GM12878 (cell line): ENCODE results near the gene ULK1. TPM values are rescaled to one million over a fixed set of nuclear protein-coding genes. Genes with fewer than 3 reads are reported as not detected.
A peak's percentile ranks its signal among the peaks of the same experiment; 100 is the strongest.

Source experiments
- ATAC-seq: fragments of 200-7000 bp; cut with Tn5 transposase; 3 replicates; pipeline ENCODE4 v1.9.1; 2020; ENCODE audit warnings: mild to moderate bottlenecking, moderate library complexity
- BruUV-seq: library from RNA; stranded (reverse); fragments of 400-500 nt; replicated peaks from 2 replicates; lab custom pipeline; 2021; lab: Mats Ljungman, UMichigan
- CTCF ChIA-PET: fragments of 300-600 bp; sonication (Branson Sonifier 250); formaldehyde crosslinking; extraction: SDS; loops from one replicate; lab custom pipeline; 2021; ENCODE audit warnings: inconsistent platforms; lab: Yijun Ruan, JAX
- POLR2A ChIA-PET: fragments of 350-600 bp; formaldehyde crosslinking; extraction: SDS; loops from one replicate; lab custom pipeline; 2021; ENCODE audit warnings: inconsistent platforms; lab: Charles Lee
- RAD21 ChIA-PET: fragments of 300-600 bp; sonication (Branson Sonifier 250); formaldehyde crosslinking; loops from one replicate; lab custom pipeline; 2023; ENCODE audit warnings: antibody characterized with exemption; ENCODE audit not compliant: unreplicated experiment; lab: Charles Lee
- SMC1A ChIA-PET: fragments of 300-600 bp; sonication (Branson Sonifier 250); formaldehyde crosslinking; loops from one replicate; lab custom pipeline; 2023; ENCODE audit not compliant: unreplicated experiment, uncharacterized antibody; lab: Charles Lee
- DNase-seq: peaks from one replicate; pipeline ENCODE4 v3.0.0-alpha.2; 2011; ENCODE audit warnings: low read depth, low spot score
- FAIRE-seq: peaks from 3 replicates; lab custom pipeline; 2011; peaks lifted over from hg19 to GRCh38; lab: Jason Lieb, UNC
- H2AFZ ChIP-seq: 2 replicates; pipeline ENCODE4 v1.6.0; 2011; ENCODE audit warnings: low read depth, low read length, control low read depth; ENCODE audit not compliant: control insufficient read depth
- H3K27ac ChIP-seq: 2 replicates; pipeline ENCODE4 v1.5.1; 2011; ENCODE audit warnings: control low read depth; ENCODE audit not compliant: control insufficient read depth, insufficient read depth
- H3K27me3 ChIP-seq, 2 experiments: replicated peaks in 1 of 2; 2 replicates each; pipeline versions ENCODE4 v1.6.0 to v1.6.1; 2011; ENCODE audit warnings: low read length in 1 of 2; ENCODE audit not compliant: control insufficient read depth in 2 of 2, insufficient read depth in 2 of 2
- H3K36me3 ChIP-seq, 2 experiments: 2 replicates each; pipeline ENCODE4 v1.5.1; 2011; ENCODE audit warnings: low read length in 1 of 2; ENCODE audit not compliant: control insufficient read depth in 2 of 2, insufficient read depth in 2 of 2
- H3K4me1 ChIP-seq: 2 replicates; pipeline ENCODE4 v1.6.1; 2011; ENCODE audit warnings: mild to moderate bottlenecking, low read length, moderate library complexity, mixed read lengths; ENCODE audit not compliant: control insufficient read depth, insufficient read depth
- H3K4me2 ChIP-seq: 2 replicates; pipeline ENCODE4 v1.6.0; 2011; ENCODE audit warnings: control low read depth; ENCODE audit not compliant: control insufficient read depth, insufficient read depth
- H3K4me3 ChIP-seq: fragments of 200-600 bp; sonication (generic); 2 replicates; pipeline ENCODE4 v1.5.1; 2016
- H3K79me2 ChIP-seq: 2 replicates; pipeline ENCODE4 v1.6.0; 2011; ENCODE audit warnings: low read length; ENCODE audit not compliant: control insufficient read depth, insufficient read depth
- H3K9ac ChIP-seq: 2 replicates; pipeline ENCODE4 v1.8.0; 2011; ENCODE audit warnings: low read length, control low read depth, mixed read lengths; ENCODE audit not compliant: control insufficient read depth, insufficient read depth
- H3K9me3 ChIP-seq: replicated peaks from 3 replicates; pipeline ENCODE4 v1.5.1; 2011; ENCODE audit warnings: mild to moderate bottlenecking, low read length; ENCODE audit not compliant: control insufficient read depth, insufficient read depth
- H4K20me1 ChIP-seq: 2 replicates; pipeline ENCODE4 v1.6.0; 2011; ENCODE audit not compliant: control insufficient read depth, insufficient read depth
- BHLHE40 ChIP-seq, 2 experiments: fragments of 450-650 bp in 1 of 2; IDR thresholded peaks; 2 replicates each; pipeline ENCODE4 v1.6.1; 2011 to 2017; ENCODE audit warnings: low read depth in 2 of 2, borderline replicate concordance in 1 of 2, improper control_type of control experiment in 1 of 2, low read length in 1 of 2, mild to moderate bottlenecking in 1 of 2
- CEBPB ChIP-seq, 2 experiments: fragments of 150-350 bp in 1 of 2; IDR thresholded peaks; 2 replicates each; pipeline ENCODE4 v1.6.1; 2012 to 2014; ENCODE audit warnings: low read depth in 2 of 2, low read length in 2 of 2, borderline replicate concordance in 1 of 2, inconsistent platforms in 1 of 2
- EGR1 ChIP-seq, 2 experiments: IDR thresholded peaks; 1 replicate in 1 of 2; 2 replicates in 1 of 2; pipeline ENCODE4 v1.6.1; 2011 to 2012; ENCODE audit warnings: low read depth in 2 of 2, low read length in 2 of 2, borderline replicate concordance in 1 of 2, mild to moderate bottlenecking in 1 of 2, moderate library complexity in 1 of 2
- FOXM1 ChIP-seq: IDR thresholded peaks from 2 replicates; pipeline ENCODE4 v1.6.1; 2012; ENCODE audit warnings: low read depth, mild to moderate bottlenecking, inconsistent platforms, low read length, moderate library complexity
- MEF2B ChIP-seq: fragments of 450-650 bp; IDR thresholded peaks from 2 replicates; pipeline ENCODE4 v1.6.1; 2018; ENCODE audit warnings: mild to moderate bottlenecking, moderate library complexity; ENCODE audit not compliant: partially characterized antibody, poor library complexity, severe bottlenecking
- MYC ChIP-seq: IDR thresholded peaks from 2 replicates; pipeline ENCODE4 v1.6.1; 2011; ENCODE audit warnings: mild to moderate bottlenecking, low read length, moderate library complexity, inconsistent platforms; ENCODE audit not compliant: insufficient read depth, insufficient replicate concordance, insufficient read length, severe bottlenecking
- NRF1 ChIP-seq: conservative IDR thresholded peaks from 2 replicates; pipeline ENCODE4 v1.6.1; 2011; ENCODE audit warnings: mild to moderate bottlenecking, low read depth, low read length, improper control_type of control experiment
- TCF7 ChIP-seq: IDR thresholded peaks from 2 replicates; pipeline ENCODE4 v1.6.1; 2014; ENCODE audit warnings: antibody characterized with exemption, borderline replicate concordance
- YY1 ChIP-seq: IDR thresholded peaks from 2 replicates; pipeline ENCODE4 v1.6.1; 2011; ENCODE audit warnings: low read depth, mild to moderate bottlenecking, low read length
- ZNF24 ChIP-seq: fragments of 450-650 bp; IDR thresholded peaks from 2 replicates; pipeline ENCODE4 v1.6.1; 2017; ENCODE audit warnings: antibody characterized with exemption, mild to moderate bottlenecking
- WGBS: methylation state at CpG from one replicate; pipeline ENCODE4 v1.1.6; 2016; ENCODE audit warnings: low lambda C conversion rate; ENCODE audit not compliant: insufficient replicate concordance, insufficient coverage; ENCODE audit errors: missing lambda C conversion rate; 5-methylcytosine and 5-hydroxymethylcytosine counted together
- in situ Hi-C: fragments of 300-500 bp; cut with MboI; formaldehyde crosslinking; loops from 9 replicates; pipeline ENCODE4 v1.14.3; 2018; ENCODE audit warnings: mixed read lengths
- intact Hi-C: fragments of 100-400 bp; cut with micrococcal nuclease; formaldehyde crosslinking; loops from one replicate; pipeline ENCODE4 v1.14.2; 2022; ENCODE audit not compliant: unreplicated experiment
- polyA plus RNA-seq, 11 experiments: library from polyadenylated mRNA; depleted of rRNA in 4 of 11; unstranded in 6 of 11; stranded (reverse) in 5 of 11; fragments of >200 nt; fragmentation: Nextera tagmentation in 4 of 11; fragmentation: Illumina TruSeq in 1 of 11; extraction: Ambion mirVana in 4 of 11; extraction: Trizol in 1 of 11; gene quantifications; 1 replicate in 1 of 11; 2 replicates in 10 of 11; pipeline versions ENCODE4 v1.2.1 to v1.2.3, GENCODE V29; 2011 to 2016; ENCODE audit warnings: inconsistent platforms in 2 of 11, missing spikeins in 2 of 11, low read depth in 1 of 11
- total RNA-seq, 4 experiments: library from RNA; depleted of rRNA in 3 of 4; stranded (reverse); fragments of >200 nt in 3 of 4; fragmentation: Illumina TruSeq in 1 of 4; extraction: Trizol in 1 of 4; gene quantifications; 2 replicates each; pipeline versions ENCODE4 v1.2.1 to v1.2.3, GENCODE V29; 2013 to 2021
- TF ChIP-seq, protein P1 (sequence below): fragments of 450-650 bp; IDR thresholded peaks from 2 replicates; pipeline ENCODE4 v1.6.1; 2018; ENCODE audit warnings: borderline replicate concordance, mild to moderate bottlenecking; ENCODE audit not compliant: partially characterized antibody
- TF ChIP-seq, protein P2 (sequence below): IDR thresholded peaks from 2 replicates; pipeline ENCODE4 v1.6.1; 2011; ENCODE audit warnings: mild to moderate bottlenecking, low read depth, low read length, moderate library complexity; ENCODE audit not compliant: insufficient replicate concordance
- TF ChIP-seq, protein P3 (sequence below), 3 experiments: IDR thresholded peaks in 2 of 3; conservative IDR thresholded peaks in 1 of 3; 2 replicates each; pipeline ENCODE4 v1.5.1; 2011; ENCODE audit warnings: low read depth in 3 of 3, low read length in 3 of 3, mild to moderate bottlenecking in 3 of 3, control low read depth in 2 of 3, moderate library complexity in 2 of 3, inconsistent platforms in 1 of 3, mixed read lengths in 1 of 3; ENCODE audit not compliant: control insufficient read depth in 2 of 3, insufficient read depth in 1 of 3; ENCODE audit errors: extremely low read depth in 1 of 3

ULK1 gene
- total and polyA plus RNA-seq, 10 of the 15 experiments (the other 5 are each of a cell fraction or from before 2014, with no cell fraction given): 0.13 to 14.1 (median 1.5) TPM

DNA sequence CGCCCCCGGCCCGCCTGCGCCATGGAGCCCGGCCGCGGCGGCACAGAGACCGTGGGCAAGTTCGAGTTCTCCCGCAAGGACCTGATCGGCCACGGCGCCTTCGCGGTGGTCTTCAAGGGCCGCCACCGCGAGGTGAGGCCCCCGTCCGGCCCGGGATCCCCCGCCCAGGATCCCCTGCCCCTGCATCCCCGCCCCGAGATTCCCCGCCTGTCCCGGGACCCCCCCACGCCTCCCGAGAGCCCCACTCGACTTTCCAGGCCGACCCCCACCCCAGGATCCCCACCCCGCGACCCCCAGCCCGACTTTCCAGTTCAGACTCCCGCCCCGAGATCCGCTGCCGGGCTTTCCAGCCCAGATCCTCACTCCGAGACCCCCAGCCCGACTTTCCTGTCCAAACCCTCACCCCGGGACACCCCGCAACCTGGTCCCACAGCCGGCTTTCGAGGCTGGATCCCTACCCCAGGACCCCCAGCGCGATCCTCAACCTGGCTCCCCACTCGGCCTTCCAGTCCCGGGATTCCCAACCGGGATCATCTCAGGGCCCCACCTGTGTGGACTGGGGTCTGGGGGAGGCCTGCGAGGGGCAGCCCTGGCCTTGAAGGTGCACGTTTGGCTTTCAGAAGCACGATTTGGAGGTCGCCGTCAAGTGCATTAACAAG, 688 bp downstream of the ULK1 start (continued):
- TF ChIP-seq TCF7: no peak

DNA sequence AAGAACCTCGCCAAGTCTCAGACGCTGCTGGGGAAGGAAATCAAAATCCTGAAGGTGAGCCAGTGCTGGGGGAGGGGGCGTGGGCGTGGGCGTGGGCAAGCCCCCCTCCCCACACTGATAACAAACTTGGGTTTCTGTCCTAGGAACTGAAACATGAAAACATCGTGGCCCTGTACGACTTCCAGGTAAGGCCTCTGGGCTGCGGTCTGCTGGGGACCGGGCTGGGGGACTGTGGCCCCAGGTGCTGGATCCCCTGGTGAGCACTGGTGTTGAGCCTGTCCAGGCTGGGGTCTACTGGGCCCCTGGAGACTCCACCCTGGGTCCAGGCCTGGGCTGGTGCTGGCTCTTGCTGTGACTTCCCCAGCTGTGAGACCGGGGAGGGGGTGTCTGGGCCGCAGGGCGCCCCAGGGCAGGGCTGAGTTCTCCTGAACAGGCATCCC, 1.2 kb downstream of the ULK1 start:
- Histone ChIP-seq H3K36me3 (no peaks in the 10 kb centered on the region), H3K79me2 (no peaks in the 10 kb centered on the region), H3K9ac (peak overlapping the region; percentile 55; the same call in 1 of the 2 replicates), H2AFZ (peak overlapping the region; percentile 60), H3K4me1 (peaks cover 12% of the 10 kb centered on the region), H4K20me1 (no peaks in the 10 kb centered on the region), H3K27ac (no peak overlapping the region), H3K9me3 (no peaks in the 10 kb centered on the region), H3K4me2 (peak overlapping the region; percentile 82), H3K27me3 (no peaks in the 10 kb centered on the region), H3K4me3 (peak overlapping the region; percentile 73)
- FAIRE-seq (no peak), DNase-seq (no peak), ATAC-seq (no peak)
- BruUV-seq: TSS peak; percentile 74
- POLR2A ChIA-PET: no interaction called here
- CTCF ChIA-PET: no interaction called here
- RAD21 ChIA-PET: no interaction called here
- WGBS: 6% methylated on average over 12 of the region's 12 CpGs
- in situ Hi-C loops: no loop called here
- TF ChIP-seq CEBPB (IDR thresholded peaks at IDR 0.05; ENCODE audit: borderline replicate concordance in 1 of 2, low read depth in 2 of 2, low read length in 2 of 2): no peak
- TF ChIP-seq ZNF24: no peak
- TF ChIP-seq, protein P1, sequence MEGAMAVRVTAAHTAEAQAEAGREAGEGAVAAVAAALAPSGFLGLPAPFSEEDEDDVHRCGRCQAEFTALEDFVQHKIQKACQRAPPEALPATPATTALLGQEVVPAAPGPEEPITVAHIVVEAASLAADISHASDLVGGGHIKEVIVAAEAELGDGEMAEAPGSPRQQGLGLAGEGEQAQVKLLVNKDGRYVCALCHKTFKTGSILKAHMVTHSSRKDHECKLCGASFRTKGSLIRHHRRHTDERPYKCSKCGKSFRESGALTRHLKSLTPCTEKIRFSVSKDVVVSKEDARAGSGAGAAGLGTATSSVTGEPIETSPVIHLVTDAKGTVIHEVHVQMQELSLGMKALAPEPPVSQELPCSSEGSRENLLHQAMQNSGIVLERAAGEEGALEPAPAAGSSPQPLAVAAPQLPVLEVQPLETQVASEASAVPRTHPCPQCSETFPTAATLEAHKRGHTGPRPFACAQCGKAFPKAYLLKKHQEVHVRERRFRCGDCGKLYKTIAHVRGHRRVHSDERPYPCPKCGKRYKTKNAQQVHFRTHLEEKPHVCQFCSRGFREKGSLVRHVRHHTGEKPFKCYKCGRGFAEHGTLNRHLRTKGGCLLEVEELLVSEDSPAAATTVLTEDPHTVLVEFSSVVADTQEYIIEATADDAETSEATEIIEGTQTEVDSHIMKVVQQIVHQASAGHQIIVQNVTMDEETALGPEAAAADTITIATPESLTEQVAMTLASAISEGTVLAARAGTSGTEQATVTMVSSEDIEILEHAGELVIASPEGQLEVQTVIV: no peak
- peak in 1 of 2 experiments; percentile 58; a peak in 1 of 3 replicates for TF ChIP-seq EGR1 (IDR thresholded peaks at IDR 0.05; ENCODE audit: borderline replicate concordance in 1 of 2, low read depth in 2 of 2, low read length in 2 of 2)
- TF ChIP-seq NRF1: no peak
- TF ChIP-seq BHLHE40 (IDR thresholded peaks at IDR 0.05; ENCODE audit: borderline replicate concordance in 1 of 2, low read depth in 2 of 2, low read length in 1 of 2): no peak
- no peak for TF ChIP-seq MYC
- TF ChIP-seq, protein P2, sequence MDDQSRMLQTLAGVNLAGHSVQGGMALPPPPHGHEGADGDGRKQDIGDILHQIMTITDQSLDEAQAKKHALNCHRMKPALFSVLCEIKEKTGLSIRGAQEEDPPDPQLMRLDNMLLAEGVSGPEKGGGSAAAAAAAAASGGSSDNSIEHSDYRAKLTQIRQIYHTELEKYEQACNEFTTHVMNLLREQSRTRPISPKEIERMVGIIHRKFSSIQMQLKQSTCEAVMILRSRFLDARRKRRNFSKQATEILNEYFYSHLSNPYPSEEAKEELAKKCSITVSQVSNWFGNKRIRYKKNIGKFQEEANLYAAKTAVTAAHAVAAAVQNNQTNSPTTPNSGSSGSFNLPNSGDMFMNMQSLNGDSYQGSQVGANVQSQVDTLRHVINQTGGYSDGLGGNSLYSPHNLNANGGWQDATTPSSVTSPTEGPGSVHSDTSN: no peak
- TF ChIP-seq MEF2B: peak; percentile 14
- TF ChIP-seq, protein P3, sequence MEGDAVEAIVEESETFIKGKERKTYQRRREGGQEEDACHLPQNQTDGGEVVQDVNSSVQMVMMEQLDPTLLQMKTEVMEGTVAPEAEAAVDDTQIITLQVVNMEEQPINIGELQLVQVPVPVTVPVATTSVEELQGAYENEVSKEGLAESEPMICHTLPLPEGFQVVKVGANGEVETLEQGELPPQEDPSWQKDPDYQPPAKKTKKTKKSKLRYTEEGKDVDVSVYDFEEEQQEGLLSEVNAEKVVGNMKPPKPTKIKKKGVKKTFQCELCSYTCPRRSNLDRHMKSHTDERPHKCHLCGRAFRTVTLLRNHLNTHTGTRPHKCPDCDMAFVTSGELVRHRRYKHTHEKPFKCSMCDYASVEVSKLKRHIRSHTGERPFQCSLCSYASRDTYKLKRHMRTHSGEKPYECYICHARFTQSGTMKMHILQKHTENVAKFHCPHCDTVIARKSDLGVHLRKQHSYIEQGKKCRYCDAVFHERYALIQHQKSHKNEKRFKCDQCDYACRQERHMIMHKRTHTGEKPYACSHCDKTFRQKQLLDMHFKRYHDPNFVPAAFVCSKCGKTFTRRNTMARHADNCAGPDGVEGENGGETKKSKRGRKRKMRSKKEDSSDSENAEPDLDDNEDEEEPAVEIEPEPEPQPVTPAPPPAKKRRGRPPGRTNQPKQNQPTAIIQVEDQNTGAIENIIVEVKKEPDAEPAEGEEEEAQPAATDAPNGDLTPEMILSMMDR (IDR thresholded peaks at IDR 0.05 in 2 of 3, conservative IDR thresholded peaks at IDR 0.05 in 1 of 3; ENCODE audit: control insufficient read depth in 2 of 3, extremely low read depth in 1 of 3, insufficient read depth in 1 of 3, low read depth in 3 of 3, low read length in 3 of 3): no peak
- TF ChIP-seq YY1: no peak
- no peak for TF ChIP-seq FOXM1
- SMC1A ChIA-PET: no interaction called here
- intact Hi-C loops: loop anchor here (2.0 kb wide), 1 partner anchor 33 kb away; the partner anchor contains the start of gene PUS1
